ENCODE data around the gene SPOCK2. TPM values are rescaled to one million over a fixed set of nuclear protein-coding genes. Genes with fewer than 3 reads are reported as not detected.

Gene SPOCK2
- polyA plus RNA-seq, 1 donor (not counting 4 experiments of a cell fraction or from before 2014, with no cell fraction given): 0.14 TPM

- no peaks in the 10 kb centered on the region for H4K20me1 ChIP-seq (ENCODE audit: control insufficient read depth, extremely low read depth, insufficient read depth, low read length)
- H3K79me2 ChIP-seq (ENCODE audit: control insufficient read depth, insufficient read depth, low read length): no peaks in the 10 kb centered on the region
- no peak overlapping the region for H3K9ac ChIP-seq (ENCODE audit: control insufficient read depth, extremely low read depth, insufficient read depth, low read length)
- H3K9me1 ChIP-seq (ENCODE audit: control insufficient read depth, extremely low read depth, insufficient read depth, low read length): no peaks in the 10 kb centered on the region
- no peak for TF ChIP-seq CTCF (optimal IDR thresholded peaks at IDR 0.05 in 1 of 3, IDR thresholded peaks at IDR 0.05 in 1 of 3, conservative IDR thresholded peaks at IDR 0.05 in 1 of 3; ENCODE audit: extremely low read depth in 1 of 3, insufficient read depth in 2 of 3, low read length in 3 of 3)
- no peak for TF ChIP-seq EZH2 (IDR thresholded peaks at IDR 0.05; ENCODE audit: low read length)
- H2AFZ ChIP-seq (ENCODE audit: control insufficient read depth, low read length): no peak overlapping the region
- no peak overlapping the region for H3K4me3 ChIP-seq (ENCODE audit: control insufficient read depth in 2 of 3, extremely low read depth in 1 of 3, insufficient read depth in 2 of 3, low read depth in 1 of 3, low read length in 3 of 3)
- no peak overlapping the region for H3K27ac ChIP-seq (ENCODE audit: control insufficient read depth, insufficient read depth, low read length)
- H3K4me2 ChIP-seq (ENCODE audit: control insufficient read depth, extremely low read depth, insufficient read depth, low read depth, low read length): no peak overlapping the region
- H3K4me1 ChIP-seq (ENCODE audit: control insufficient read depth, extremely low read depth, insufficient read depth, low read length): peaks cover 6% of the 10 kb centered on the region
- peaks cover 13% of the 10 kb centered on the region for H3K27me3 ChIP-seq (ENCODE audit: control insufficient read depth, extremely low read depth, insufficient read depth, low read length)
- no peak for FAIRE-seq
- no peaks in the 10 kb centered on the region for H3K9me3 ChIP-seq (ENCODE audit: control insufficient read depth, low read depth, low read length)
- dilution Hi-C loops (cut with MboI; ENCODE audit: extremely low pct_ligation_motif_present, low sequenced_read_pairs): no loop called here
- DNase-seq (ENCODE audit: low read depth, low spot score): no peak
- no peaks in the 10 kb centered on the region for H3K36me3 ChIP-seq (ENCODE audit: control insufficient read depth in 2 of 2, extremely low read depth in 1 of 2, insufficient read depth in 2 of 2, low read length in 2 of 2)
Measured at GRCh38 chr10:72061930-72062329, 26.4 kb downstream of the SPOCK2 start.

- H3K79me2 ChIP-seq (ENCODE audit: control insufficient read depth, insufficient read depth, low read length): no peaks in the 10 kb centered on the region
- H3K27ac ChIP-seq (ENCODE audit: control insufficient read depth, insufficient read depth, low read length): no peak overlapping the region
- no peak overlapping the region for H3K9ac ChIP-seq (ENCODE audit: control insufficient read depth, extremely low read depth, insufficient read depth, low read length)
- dilution Hi-C loops (cut with MboI; ENCODE audit: extremely low pct_ligation_motif_present, low sequenced_read_pairs): no loop called here
- no peak overlapping the region for H2AFZ ChIP-seq (ENCODE audit: control insufficient read depth, low read length)
- FAIRE-seq: no peak
- peaks cover 6% of the 10 kb centered on the region for H3K4me1 ChIP-seq (ENCODE audit: control insufficient read depth, extremely low read depth, insufficient read depth, low read length)
- no peak for TF ChIP-seq EZH2 (IDR thresholded peaks at IDR 0.05; ENCODE audit: low read length)
- TF ChIP-seq CTCF (optimal IDR thresholded peaks at IDR 0.05 in 1 of 3, IDR thresholded peaks at IDR 0.05 in 1 of 3, conservative IDR thresholded peaks at IDR 0.05 in 1 of 3; ENCODE audit: extremely low read depth in 1 of 3, insufficient read depth in 2 of 3, low read length in 3 of 3): peak in 2 of 3 experiments; percentile 17 to 54
- H3K9me3 ChIP-seq (ENCODE audit: control insufficient read depth, low read depth, low read length): no peaks in the 10 kb centered on the region
- no peaks in the 10 kb centered on the region for H4K20me1 ChIP-seq (ENCODE audit: control insufficient read depth, extremely low read depth, insufficient read depth, low read length)
- no peak overlapping the region for H3K4me2 ChIP-seq (ENCODE audit: control insufficient read depth, extremely low read depth, insufficient read depth, low read depth, low read length)
- peaks cover 13% of the 10 kb centered on the region for H3K27me3 ChIP-seq (ENCODE audit: control insufficient read depth, extremely low read depth, insufficient read depth, low read length)
- no peaks in the 10 kb centered on the region for H3K9me1 ChIP-seq (ENCODE audit: control insufficient read depth, extremely low read depth, insufficient read depth, low read length)
- no peak overlapping the region for H3K4me3 ChIP-seq (ENCODE audit: control insufficient read depth in 2 of 3, extremely low read depth in 1 of 3, insufficient read depth in 2 of 3, low read depth in 1 of 3, low read length in 3 of 3)
- H3K36me3 ChIP-seq (ENCODE audit: control insufficient read depth in 2 of 2, extremely low read depth in 1 of 2, insufficient read depth in 2 of 2, low read length in 2 of 2): no peaks in the 10 kb centered on the region
- DNase-seq (ENCODE audit: low read depth, low spot score): no peak
Measured at GRCh38 chr10:72061491-72061890, 26.9 kb downstream of the SPOCK2 start.
